ENCODE data around the gene NPAS2. TPM values are rescaled to one million over a fixed set of nuclear protein-coding genes. Genes with fewer than 3 reads are reported as not detected.

Gene NPAS2
- total RNA-seq, 1 experiment from 2014 or later, result 93.5 TPM

DNA sequence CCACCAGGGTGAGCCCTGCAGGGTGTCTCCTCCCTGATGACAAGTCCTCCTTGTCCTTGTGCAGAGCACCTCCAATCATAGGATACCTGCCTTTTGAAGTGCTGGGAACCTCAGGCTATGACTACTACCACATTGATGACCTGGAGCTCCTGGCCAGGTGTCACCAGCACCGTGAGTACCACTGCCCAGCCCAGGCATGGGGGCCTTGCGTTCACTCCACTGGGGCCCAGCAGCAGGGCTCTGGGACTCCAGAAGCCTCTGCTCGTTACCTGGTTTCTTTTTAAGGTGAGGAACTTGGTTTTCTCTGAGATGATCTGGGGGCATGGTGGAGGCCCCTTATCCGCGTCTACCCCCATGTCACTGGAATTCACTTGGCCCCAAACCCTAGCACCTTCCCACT is 145.7 kb downstream of the NPAS2 start:
- DNase-seq (ENCODE audit: low read depth), result no peak

DNA sequence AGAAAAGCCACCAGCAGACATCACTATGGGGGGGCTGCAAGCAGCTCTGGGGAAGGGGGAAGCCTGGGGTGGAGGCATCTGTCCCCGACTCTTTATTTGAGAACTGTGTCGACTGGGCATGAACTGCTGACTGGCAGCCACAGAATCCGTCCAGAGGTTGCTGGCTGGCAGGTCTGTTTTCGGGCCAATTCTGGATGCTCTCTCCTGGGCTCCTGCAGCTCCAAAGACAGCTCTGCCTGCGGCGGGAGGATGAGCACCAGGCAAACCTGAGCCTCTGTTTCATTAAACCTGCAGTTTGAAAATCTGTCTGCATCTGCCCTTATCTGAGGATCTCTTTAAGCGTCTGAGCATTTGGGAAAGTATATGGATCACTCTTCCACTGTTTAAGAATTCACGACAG is 147.8 kb downstream of the NPAS2 start:
- DNase-seq (ENCODE audit: low read depth), result no peak

DNA sequence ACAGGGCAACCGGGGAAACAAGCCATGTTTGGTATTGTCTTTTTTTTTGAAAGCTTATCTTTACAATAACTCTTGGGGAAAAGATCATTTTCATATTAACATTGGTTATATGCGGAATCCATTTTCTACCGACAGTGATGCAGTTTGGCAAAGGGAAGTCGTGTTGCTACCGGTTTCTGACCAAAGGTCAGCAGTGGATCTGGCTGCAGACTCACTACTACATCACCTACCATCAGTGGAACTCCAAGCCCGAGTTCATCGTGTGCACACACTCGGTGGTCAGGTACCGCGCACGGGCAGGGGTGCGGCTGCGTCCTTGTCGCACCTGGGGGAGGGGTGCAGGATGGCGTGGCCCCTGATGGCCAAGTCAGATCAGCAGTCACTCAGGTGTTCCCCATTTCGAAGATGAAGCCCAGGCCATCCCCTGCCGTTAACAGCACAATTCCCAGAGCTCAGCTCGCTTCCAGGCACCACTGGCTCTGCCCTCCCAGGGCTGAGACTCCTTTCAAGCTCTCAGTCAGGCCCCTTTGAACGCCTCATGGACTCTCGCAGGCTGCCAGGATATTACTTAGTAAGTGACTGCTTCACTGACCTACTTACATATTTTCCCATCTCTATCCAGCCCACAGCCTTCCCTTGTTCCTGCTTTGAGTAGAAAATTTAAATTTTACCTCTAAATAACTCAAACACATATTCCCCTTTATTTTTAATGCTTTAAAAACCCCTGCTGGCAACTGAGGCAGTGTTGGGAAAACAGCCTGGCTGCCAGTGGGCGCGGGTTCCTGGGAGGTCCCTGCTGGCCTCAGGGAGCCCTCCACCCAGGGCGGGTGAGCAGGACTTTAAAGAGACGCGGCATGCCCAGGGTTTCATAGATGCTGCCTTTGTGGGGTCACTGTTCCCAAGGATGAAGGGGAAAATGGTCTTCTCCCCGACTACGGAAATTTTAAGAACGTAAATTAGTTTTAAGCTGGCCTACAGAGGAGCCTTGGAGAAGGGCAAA is 148.5 kb downstream of the NPAS2 start:
- DNase-seq (ENCODE audit: low read depth), result no peak

DNA sequence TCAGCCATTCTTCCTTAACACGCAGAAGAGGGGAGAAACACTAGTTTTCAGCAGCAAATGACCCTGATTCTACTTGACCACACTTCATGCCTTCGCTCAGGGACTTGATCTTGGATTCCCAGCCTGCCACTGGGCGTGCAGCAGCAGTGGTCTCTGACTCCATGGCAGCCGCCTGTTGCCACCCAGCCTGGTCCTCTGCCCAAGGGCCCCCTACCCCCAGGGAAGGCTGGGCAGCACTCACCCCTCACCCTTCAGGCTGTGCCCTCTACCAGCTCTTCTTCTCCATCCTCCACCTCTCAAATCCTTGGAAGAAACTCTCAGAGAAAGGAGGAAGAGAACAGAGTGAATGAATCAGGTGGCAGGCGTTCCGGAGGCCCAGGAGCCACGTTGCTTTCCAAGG is 150.1 kb downstream of the NPAS2 start:
- DNase-seq (ENCODE audit: low read depth), result no peak

DNA sequence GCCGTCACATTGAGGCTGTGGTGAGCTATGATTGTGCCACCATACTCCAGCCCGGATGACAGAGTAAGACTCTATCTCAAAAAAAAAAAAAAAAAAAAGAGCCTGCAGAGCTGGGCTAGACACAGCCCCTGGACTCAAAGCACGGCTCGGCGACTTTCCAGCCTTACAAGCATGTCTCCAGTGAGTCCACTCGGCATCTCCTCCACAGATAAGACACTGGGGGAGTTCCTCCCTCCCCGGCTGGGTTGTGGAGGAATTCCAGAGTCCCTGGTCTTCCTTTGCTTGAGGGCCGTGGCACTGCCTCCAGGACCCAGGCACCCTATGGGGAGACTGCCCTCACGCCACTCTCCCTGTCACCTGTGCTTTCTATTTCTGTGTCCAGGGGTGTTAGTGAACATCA is 151.3 kb downstream of the NPAS2 start:
- no peak for DNase-seq (ENCODE audit: low read depth)

DNA sequence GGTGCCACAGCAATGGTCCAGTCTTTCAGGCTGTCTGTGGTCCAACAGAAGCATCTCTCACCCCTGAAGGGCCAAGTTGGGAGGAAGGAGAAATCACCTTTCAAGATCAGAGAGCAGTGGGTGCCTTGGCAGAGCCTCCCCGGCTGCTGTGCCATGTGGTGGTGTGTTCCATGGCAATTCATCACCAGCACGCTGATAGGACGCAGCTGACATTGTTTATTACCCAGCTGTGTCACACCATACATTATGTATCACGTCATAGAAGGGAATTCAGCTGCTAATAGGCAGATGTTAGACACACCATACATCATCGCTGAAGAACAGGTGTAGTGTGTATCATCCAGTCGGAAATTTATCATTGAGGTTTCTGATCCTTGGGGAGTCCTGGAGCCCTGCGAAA is 152.5 kb downstream of the NPAS2 start:
- no peak for DNase-seq (ENCODE audit: low read depth)

DNA sequence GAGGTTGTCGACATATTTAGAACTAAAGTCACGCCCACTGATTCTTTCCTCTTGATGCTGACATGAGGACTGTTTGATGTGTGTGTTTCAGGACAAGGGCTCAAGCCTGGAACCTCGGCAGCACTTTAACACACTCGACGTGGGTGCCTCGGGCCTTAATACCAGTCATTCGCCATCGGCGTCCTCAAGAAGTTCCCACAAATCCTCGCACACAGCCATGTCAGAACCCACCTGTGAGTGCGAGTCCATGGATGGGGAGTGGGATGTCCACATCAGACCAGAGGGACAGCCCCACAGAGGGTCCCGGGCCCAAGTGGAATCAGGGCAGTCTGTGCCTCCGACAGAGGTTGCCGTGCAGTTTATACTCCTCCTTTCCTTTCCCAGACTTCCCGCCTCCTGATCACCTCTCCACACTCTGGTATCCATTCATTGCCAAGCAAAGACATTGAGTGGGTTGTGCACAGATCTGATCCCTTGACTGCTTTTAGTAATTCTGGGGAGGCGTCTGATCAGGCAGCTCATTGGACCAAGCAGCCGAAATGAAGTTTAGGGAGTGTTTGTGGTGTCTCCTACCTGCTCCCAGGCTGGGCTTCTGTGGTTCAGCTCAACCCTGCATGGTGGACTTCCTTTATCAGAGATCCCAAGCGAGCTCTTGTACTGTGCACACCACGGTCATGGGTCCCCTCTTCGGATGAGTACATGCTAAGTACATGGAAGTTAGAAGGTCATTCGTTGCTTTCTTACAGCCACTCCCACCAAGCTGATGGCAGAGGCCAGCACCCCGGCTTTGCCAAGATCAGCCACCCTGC is 155.0 kb downstream of the NPAS2 start:
- DNase-seq (ENCODE audit: low read depth), result no peak

DNA sequence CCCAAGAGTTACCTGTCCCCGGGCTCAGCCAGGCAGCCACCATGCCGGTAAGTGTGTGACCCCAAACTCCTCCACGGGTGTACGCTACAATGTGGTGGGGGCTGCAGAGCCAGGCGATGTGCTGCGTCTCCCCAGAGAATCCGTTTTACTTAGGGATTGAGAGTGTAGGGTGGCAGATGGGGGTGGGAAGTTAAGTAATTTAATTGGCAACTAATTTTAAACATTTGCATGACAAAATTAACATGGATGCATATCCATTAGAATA is 155.5 kb downstream of the NPAS2 start:
- no peak for DNase-seq (ENCODE audit: low read depth)

DNA sequence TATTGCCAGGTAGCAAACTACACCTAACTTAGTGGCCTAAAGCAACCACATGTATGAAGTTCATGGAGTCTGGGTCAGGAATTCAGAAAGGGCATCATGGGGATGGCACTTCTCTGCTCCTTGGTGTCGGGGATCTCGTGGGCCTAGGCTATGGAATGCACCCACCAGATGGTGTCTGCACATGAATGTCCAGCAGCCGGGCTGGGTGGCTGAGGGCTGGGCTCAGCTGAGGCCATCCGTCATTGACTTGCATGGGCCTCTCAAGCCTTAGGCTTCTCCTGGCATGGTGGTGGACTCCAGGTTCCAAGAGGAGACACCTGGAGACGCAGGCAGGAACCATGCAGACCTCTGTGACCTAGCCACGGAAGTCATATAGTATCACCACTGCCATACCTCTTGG is 156.1 kb downstream of the NPAS2 start:
- DNase-seq (ENCODE audit: low read depth), result no peak

DNA sequence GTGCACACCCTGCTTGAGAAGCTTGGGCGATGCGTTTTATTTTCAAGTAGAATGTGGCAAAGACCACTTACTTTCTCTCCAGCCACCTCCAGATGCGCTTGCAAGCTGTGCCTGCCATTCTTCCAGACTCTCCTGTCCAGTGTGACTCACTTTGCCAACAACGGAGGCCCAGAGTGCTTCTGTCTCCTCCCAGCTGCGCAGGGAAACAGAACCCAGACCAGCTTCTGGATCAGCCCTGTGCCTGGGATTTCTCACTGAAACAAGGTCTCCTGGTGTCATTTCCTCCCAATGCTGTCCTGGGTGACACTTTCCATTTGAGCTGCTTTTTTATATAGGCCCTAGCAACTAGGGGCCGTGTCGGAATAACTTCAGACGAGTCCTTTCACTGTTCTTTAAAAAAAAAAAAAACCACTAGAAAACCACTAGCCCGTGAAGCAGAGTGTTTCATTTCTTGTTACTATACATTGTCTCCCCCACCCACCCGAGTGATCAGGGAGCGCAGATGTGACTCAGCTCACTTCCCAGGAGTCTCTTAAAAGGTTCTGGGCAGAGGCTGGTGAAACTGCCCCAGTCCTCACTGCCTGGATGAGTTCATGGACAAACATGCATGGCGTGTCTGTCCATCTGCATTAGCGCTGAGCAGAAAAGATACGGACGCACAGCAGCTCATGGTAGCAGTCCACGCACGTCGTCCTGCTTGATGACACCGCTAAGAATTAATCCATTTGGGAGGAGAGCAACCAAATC is 156.9 kb downstream of the NPAS2 start:
- no peak for DNase-seq (ENCODE audit: low read depth)

DNA sequence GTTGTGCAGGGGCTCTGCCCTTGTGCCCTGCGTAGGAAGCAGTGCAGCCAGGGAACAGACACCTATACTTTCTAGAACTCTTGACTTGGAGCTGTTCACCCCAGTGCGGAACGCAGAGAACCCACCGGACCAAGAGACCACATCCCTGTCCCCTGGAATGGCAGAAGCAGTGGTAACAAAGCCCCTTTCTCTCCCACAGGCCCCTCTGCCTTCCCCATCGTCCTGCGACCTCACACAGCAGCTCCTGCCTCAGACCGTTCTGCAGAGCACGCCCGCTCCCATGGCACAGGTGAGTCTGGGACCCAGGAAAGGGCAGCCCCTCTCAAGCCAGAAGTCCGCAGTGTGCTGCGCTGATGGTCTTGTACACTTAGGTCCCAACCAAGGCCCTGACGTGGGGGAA is 157.6 kb downstream of the NPAS2 start:
- DNase-seq (ENCODE audit: low read depth), result no peak

DNA sequence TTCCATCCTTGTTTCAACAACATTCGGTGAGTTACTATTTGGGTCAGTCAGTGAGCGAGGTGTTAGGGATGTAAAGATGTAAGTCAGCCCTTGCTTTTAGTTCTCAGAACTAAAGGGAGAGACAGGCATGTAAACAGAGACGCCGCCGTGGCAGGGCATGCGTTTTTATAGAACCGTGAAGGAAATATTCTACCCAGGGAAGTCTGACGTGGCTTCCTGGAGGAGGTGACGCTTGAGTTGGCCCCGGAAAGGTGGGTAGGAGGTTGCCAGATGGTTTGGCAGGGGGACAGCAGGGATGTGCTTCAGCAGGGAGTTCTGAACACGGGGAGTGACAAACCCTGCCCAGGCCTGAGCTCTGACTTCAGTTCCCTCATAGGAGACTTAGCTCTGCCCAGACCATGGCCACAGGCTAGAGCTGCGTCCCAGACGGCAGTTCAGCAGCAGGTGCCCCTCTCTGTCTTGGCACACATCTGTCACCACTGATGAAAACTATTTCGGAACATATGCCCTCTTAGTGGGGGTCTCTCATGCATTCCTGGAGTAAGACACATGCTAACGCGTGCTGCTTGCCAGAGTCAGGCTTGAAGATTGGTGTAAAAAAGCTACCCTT is 158.7 kb downstream of the NPAS2 start:
- DNase-seq (ENCODE audit: low read depth), result no peak

DNA sequence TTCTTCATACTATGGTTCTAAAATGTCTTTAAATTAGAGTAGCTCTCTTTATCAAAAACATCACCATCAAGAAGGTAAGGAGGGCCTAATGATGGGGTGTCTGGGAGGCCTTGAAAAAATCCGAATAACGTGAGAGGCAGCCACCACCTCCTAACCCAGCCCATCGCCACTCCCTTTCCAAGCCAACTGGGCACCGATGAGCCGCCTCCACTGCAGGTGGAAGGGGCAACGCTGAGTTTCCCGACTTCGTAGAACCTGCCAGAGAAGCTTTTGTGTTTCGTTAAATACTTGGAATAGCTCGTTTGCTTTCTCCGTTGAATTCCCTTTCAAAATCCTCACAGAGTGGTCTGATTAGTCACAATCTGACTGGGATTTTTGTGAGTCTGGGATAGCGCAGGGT is 160.1 kb downstream of the NPAS2 start:
- DNase-seq (ENCODE audit: low read depth), result no peak

DNA sequence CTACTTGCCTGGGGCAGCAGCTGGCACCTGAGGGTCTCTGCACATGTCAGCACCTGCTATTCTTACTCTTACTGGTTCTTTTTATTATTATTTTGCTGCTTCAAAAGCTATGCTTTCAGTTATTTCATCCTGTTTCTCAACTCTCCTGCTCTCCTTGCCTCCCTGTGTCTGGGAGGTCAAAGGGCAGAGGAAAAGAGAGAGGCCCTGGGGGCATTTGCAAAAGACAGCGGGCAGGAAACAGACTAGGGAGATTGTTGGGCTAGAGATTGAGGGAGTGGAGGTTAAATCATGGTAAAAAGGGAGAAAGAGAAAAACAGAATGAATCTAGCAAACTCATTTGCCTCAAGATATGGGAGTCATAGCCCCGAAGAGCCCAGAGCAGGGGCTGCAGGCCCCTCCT is 161.1 kb downstream of the NPAS2 start:
- DNase-seq (ENCODE audit: low read depth), result no peak

DNA sequence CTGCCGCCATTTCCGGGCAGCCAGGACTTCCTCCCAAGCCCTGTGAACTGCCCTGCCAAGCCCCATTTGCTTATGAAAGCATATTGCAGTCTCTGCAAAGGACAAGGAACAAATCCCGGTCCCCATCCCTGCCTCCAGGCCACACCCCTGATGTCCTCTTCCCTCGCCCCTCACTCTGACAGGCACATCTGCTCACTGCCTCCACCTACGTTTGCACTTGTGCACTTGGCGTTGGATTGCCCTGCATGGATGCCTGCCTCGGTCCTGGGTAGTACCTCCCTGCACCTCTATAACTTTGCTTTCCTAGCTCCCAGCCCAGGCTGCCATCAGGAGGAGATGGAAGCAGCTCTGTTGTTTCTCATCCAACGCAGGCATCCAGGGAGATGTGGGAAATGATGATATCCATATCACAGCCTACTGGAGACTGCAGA is 162.5 kb downstream of the NPAS2 start:
- DNase-seq (ENCODE audit: low read depth), result no peak

DNA sequence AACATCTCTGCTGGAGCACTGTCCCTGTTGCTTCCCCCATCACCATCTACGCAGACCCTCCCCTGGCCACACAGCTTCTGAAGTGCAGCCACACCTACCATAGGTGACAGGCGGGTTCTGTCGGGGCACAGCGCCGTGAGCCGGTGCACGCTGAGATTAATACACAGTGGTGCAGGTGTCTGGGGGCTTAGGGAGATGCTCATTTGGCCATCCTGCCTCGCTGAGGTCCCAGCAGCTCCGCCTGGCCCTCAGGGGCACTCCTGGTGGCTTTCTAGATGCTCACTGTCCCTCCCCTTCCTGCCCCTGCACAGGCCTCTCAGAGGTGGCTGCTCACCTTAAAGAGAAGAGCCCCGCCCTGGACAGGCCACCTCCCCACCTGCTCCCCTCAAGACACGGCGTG is 163.3 kb downstream of the NPAS2 start:
- DNase-seq (ENCODE audit: low read depth), result no peak

DNA sequence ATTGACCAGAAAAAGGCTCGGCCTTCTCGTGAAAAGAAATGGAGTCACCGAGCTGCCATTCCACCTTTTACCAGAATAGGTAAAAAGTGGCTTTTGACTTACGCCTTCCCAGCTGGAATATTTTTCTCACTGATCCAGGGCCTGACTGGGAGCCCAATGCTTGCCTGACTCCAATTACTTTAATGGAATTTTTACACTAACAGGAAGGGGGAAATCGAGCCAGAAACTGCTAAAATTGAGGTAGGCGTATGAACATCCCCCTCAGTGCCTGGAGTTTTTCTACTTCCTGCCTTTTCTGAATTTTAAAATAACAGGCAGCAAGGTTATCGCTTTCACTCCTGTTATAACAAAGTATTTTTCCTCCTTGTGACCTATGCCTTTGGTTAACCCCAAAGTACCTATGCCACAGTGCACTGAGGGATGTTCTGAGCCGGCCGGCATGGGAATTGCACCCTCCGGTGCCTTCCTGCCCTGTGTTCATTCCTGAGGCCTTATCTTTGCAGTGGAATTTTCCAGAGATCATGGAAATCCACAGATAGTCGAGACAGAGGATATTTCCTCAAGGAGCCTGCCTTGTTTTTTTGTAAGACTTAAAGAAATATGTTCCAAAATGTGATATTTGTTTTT is 163.9 kb downstream of the NPAS2 start:
- DNase-seq (ENCODE audit: low read depth), result no peak

DNA sequence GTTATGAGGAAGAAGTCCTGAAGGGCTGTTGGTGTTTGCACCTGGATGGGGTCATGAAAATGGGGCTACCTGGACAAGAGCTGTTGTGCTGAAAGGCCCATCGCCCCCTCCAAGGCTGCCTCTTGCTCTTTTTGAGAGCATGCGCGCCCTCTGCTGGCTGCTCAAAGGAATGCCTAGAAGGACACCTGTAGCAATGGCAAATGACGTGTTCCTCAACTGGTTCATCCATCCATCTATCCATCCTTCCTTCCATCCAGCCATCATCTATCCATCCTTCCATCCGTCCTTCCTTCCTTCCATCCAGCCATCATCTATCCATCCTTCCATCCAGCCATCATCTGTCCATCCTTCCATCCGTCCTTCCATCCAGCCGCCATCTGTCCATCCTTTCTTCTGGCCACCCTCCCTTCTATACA is 165.0 kb downstream of the NPAS2 start:
- peak; percentile 65 for DNase-seq (ENCODE audit: low read depth)

DNA sequence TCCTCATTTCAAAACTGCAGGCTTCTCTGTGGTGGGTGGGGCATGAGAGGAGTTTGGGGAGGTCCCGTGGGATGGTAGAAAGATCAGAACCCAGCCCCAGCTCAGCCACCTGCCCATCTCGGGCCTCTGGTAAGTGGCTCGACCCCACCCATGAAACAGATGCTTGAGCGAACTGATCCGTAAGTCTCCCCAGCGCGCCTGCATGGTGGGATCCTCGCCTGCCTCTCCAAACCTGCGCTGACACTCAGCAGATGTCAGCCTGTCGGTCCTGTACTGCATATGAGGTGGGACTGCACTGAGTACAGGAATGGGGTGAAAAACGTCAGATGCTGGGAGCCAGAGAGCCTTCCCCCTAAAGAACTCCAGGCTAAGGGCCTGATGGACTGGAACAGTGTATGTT is 166.2 kb downstream of the NPAS2 start:
- DNase-seq (ENCODE audit: low read depth), result no peak

DNA sequence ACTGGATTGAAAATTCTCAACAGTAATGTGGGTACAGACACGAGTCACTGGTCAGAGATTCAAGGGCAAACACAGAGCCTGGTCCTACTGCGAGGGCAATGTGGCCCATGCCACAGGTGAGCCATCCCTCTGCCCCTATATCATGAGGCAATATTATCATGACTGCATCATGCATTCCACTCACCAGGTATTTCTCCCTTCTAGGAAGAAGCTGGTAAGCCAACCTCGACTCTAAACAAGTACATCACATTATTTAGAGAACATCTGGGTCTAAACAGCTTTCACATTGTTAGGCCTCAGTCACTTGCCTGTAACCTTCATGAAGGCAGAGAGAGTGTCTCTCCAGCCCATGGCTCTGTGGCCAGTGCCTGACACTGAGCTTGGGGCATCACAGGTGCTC is 167.6 kb downstream of the NPAS2 start:
- no peak for DNase-seq (ENCODE audit: low read depth)

DNA sequence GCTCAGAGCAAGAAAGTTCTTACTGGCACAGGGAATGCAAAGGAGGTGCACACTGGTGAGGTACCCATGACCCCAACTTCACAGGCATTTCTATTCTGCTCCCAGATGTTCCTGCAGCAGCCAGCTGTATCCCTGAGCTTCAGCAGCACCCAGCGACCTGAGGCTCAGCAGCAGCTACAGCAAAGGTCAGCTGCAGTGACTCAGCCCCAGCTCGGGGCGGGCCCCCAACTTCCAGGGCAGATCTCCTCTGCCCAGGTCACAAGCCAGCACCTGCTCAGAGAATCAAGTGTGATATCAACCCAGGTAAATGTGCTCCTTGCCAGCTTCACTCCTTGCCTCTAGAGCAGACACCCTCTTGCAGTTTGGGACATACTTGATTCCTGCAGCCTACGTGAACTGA is 168.0 kb downstream of the NPAS2 start:
- no peak for DNase-seq (ENCODE audit: low read depth)
